ENCODE measurements around the gene C18orf54. TPM values are rescaled to one million over a fixed set of nuclear protein-coding genes. Genes with fewer than 3 reads are reported as not detected.

Gene C18orf54
- total RNA-seq, 1 experiment from 2014 or later, result 5.5 TPM

DNA sequence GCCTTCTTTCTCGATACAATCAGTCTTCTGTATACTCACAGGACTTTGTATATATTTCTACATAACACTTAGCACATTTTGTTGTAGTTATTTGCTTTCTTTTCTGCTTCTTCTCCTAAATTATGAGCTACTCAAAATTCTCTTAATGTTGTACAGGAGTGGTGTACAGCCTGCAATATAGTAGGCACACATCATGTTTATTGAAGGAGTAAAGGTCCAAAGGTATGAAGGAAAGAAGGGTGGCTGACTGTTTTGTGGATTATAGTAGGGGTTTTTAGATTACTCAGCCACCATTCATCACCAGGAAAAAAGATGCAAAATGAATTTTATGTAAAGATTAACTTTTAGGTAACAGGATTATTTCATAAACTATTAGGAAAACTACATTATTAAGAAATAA lies 54.1 kb downstream of the C18orf54 start:
- no peak overlapping the region for H3K27ac Mint-ChIP-seq (ENCODE audit: low read depth, unreplicated experiment)
- intact Hi-C loops (cut with micrococcal nuclease), result no loop called here
- no TSS peak for BruUV-seq (replicated peaks)
- no peak for DNase-seq (ENCODE audit: unreplicated experiment)
- no peaks in the 10 kb centered on the region for H3K9me3 Mint-ChIP-seq (ENCODE audit: unreplicated experiment)
- H3K4me1 Mint-ChIP-seq (ENCODE audit: insufficient read depth, unreplicated experiment), result no peaks in the 10 kb centered on the region
- TF ChIP-seq, protein P1, sequence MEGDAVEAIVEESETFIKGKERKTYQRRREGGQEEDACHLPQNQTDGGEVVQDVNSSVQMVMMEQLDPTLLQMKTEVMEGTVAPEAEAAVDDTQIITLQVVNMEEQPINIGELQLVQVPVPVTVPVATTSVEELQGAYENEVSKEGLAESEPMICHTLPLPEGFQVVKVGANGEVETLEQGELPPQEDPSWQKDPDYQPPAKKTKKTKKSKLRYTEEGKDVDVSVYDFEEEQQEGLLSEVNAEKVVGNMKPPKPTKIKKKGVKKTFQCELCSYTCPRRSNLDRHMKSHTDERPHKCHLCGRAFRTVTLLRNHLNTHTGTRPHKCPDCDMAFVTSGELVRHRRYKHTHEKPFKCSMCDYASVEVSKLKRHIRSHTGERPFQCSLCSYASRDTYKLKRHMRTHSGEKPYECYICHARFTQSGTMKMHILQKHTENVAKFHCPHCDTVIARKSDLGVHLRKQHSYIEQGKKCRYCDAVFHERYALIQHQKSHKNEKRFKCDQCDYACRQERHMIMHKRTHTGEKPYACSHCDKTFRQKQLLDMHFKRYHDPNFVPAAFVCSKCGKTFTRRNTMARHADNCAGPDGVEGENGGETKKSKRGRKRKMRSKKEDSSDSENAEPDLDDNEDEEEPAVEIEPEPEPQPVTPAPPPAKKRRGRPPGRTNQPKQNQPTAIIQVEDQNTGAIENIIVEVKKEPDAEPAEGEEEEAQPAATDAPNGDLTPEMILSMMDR (IDR thresholded peaks at IDR 0.05; ENCODE audit: unreplicated experiment), result no peak
- H3K36me3 Mint-ChIP-seq (ENCODE audit: insufficient read depth, unreplicated experiment), result no peaks in the 10 kb centered on the region
- ChIA-PET CTCF (interaction anchor here (1.1 to 1.3 kb wide), 2 partner anchors 9 to 19 kb away, joined by 3 read pairs; no protein-coding TSS in a partner anchor), POLR2A (no interaction called here)
- no peaks in the 10 kb centered on the region for H3K27me3 Mint-ChIP-seq (ENCODE audit: insufficient read depth, unreplicated experiment)
- H3K4me3 Mint-ChIP-seq (ENCODE audit: unreplicated experiment), result no peak overlapping the region

GRCh38 chr18:54415086-54415485 lies 57.4 kb downstream of the C18orf54 start:
- H3K4me3 Mint-ChIP-seq (ENCODE audit: unreplicated experiment), result no peak overlapping the region
- H3K27ac Mint-ChIP-seq (ENCODE audit: low read depth, unreplicated experiment), result no peak overlapping the region
- ChIA-PET POLR2A (interaction anchor here (0.5 to 1.2 kb wide), 2 partner anchors 27 to 280 kb away, joined by 3 read pairs; no protein-coding TSS in a partner anchor), CTCF (no interaction called here)
- H3K9me3 Mint-ChIP-seq (ENCODE audit: unreplicated experiment), result no peaks in the 10 kb centered on the region
- no peak for DNase-seq (ENCODE audit: unreplicated experiment)
- H3K27me3 Mint-ChIP-seq (ENCODE audit: insufficient read depth, unreplicated experiment), result no peaks in the 10 kb centered on the region
- no peaks in the 10 kb centered on the region for H3K4me1 Mint-ChIP-seq (ENCODE audit: insufficient read depth, unreplicated experiment)
- TF ChIP-seq, protein P1 (IDR thresholded peaks at IDR 0.05; ENCODE audit: unreplicated experiment), result no peak
- intact Hi-C loops (cut with micrococcal nuclease), result no loop called here
- BruUV-seq (replicated peaks), result no TSS peak
- H3K36me3 Mint-ChIP-seq (ENCODE audit: insufficient read depth, unreplicated experiment), result no peaks in the 10 kb centered on the region

DNA sequence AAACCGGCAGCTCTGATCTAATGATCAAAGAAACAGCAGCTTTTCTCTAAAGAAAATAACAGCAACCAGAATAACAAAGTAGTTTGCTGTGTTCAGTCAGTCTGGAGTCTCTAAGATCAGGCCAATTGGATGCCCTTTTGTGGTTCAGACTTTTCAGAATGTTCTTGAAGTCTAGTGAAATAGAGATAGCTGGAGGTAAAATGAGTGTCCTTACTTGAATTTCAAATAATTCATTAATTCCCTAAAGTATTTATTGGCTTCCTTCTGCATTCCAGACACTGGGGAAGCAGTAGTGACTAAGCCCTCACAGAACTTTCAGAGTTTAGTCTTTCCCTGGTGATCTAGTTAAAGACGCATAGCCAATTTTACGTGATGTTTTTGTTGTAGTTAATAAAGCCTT lies 58.7 kb downstream of the C18orf54 start:
- H3K4me3 Mint-ChIP-seq (ENCODE audit: unreplicated experiment), result no peak overlapping the region
- TF ChIP-seq, protein P1 (IDR thresholded peaks at IDR 0.05; ENCODE audit: unreplicated experiment), result no peak
- BruUV-seq (replicated peaks), result no TSS peak
- no peak for DNase-seq (ENCODE audit: unreplicated experiment)
- H3K36me3 Mint-ChIP-seq (ENCODE audit: insufficient read depth, unreplicated experiment), result no peaks in the 10 kb centered on the region
- H3K4me1 Mint-ChIP-seq (ENCODE audit: insufficient read depth, unreplicated experiment), result no peaks in the 10 kb centered on the region
- H3K27me3 Mint-ChIP-seq (ENCODE audit: insufficient read depth, unreplicated experiment), result no peaks in the 10 kb centered on the region
- no peak overlapping the region for H3K27ac Mint-ChIP-seq (ENCODE audit: low read depth, unreplicated experiment)
- intact Hi-C loops (cut with micrococcal nuclease), result no loop called here
- H3K9me3 Mint-ChIP-seq (ENCODE audit: unreplicated experiment), result no peaks in the 10 kb centered on the region
- CTCF ChIA-PET, result interaction anchor here (0.8 to 1.0 kb wide), 4 partner anchors 8 to 229 kb away, joined by 3 to 4 read pairs (median 3); no protein-coding TSS in a partner anchor
- POLR2A ChIA-PET, result no interaction called here

GRCh38 chr18:54423831-54424230 lies 66.1 kb downstream of the C18orf54 start:
- CTCF ChIA-PET, result interaction anchor here (0.9 kb wide), 2 partner anchors 13 to 19 kb away, joined by 3 to 4 read pairs; no protein-coding TSS in a partner anchor
- H3K27me3 Mint-ChIP-seq (ENCODE audit: insufficient read depth, unreplicated experiment), result peaks cover 14% of the 10 kb centered on the region
- no peaks in the 10 kb centered on the region for H3K36me3 Mint-ChIP-seq (ENCODE audit: insufficient read depth, unreplicated experiment)
- no TSS peak for BruUV-seq (replicated peaks)
- no peak overlapping the region for H3K4me3 Mint-ChIP-seq (ENCODE audit: unreplicated experiment)
- DNase-seq (ENCODE audit: unreplicated experiment), result no peak
- TF ChIP-seq, protein P1 (IDR thresholded peaks at IDR 0.05; ENCODE audit: unreplicated experiment), result no peak
- H3K4me1 Mint-ChIP-seq (ENCODE audit: insufficient read depth, unreplicated experiment), result no peaks in the 10 kb centered on the region
- POLR2A ChIA-PET, result no interaction called here
- intact Hi-C loops (cut with micrococcal nuclease), result no loop called here
- no peak overlapping the region for H3K27ac Mint-ChIP-seq (ENCODE audit: low read depth, unreplicated experiment)
- no peaks in the 10 kb centered on the region for H3K9me3 Mint-ChIP-seq (ENCODE audit: unreplicated experiment)

All from MCF 10A (cell line).